GM19035 (cell line): ENCODE results near the gene TGFBR3L.
A peak's percentile ranks its signal among the peaks of the same experiment; 100 is the strongest.
"Not testable (repeated sequence)": the region's sequence is repeated elsewhere in the genome, so short reads cannot be mapped to it uniquely, and the experiment has no call there.

Experiments
- ATAC-seq: cut with Tn5 transposase; IDR thresholded peaks from one replicate; pipeline ENCODE4 v1.9.1; 2021; ENCODE audit not compliant: unreplicated experiment

The TGFBR3L gene

GRCh38 chr19:7916103-7916954 lies 1.7 kb downstream of the TGFBR3L start:
- ATAC-seq, result no peak

- no peak for ATAC-seq
Observed at GRCh38 chr19:7916955-7917266, 2.3 kb downstream of the TGFBR3L start.

- no peak for ATAC-seq
Observed at GRCh38 chr19:7917267-7918061, 2.8 kb downstream of the TGFBR3L start.

GRCh38 chr19:7918062-7918614 lies 3.5 kb downstream of the TGFBR3L start:
- ATAC-seq, result not testable (repeated sequence)

- no peak for ATAC-seq
Observed at GRCh38 chr19:7918615-7919421, 4.2 kb downstream of the TGFBR3L start.

GRCh38 chr19:7919610-7920518 lies 5.2 kb downstream of the TGFBR3L start, which contains the start of gene SNAPC2:
TSS of gene SNAPC2 (plus strand) at chr19:7920338. CDS start at chr19:7920367, 29 bp downstream.
- peak; percentile 63 for ATAC-seq

GRCh38 chr19:7920519-7921301 lies 6.1 kb downstream of the TGFBR3L start:
- ATAC-seq, result peak; percentile 40

- no peak for ATAC-seq
Observed at GRCh38 chr19:7921302-7921966, 6.8 kb downstream of the TGFBR3L start.

GRCh38 chr19:7921967-7922835 lies 7.6 kb downstream of the TGFBR3L start:
- ATAC-seq, result no peak

- no peak for ATAC-seq
Observed at GRCh38 chr19:7922836-7923195, 8.2 kb downstream of the TGFBR3L start.

GRCh38 chr19:7923295-7924191 lies 8.9 kb downstream of the TGFBR3L start:
- ATAC-seq, result no peak

- no peak for ATAC-seq
Observed at GRCh38 chr19:7924241-7924640, 9.6 kb downstream of the TGFBR3L start.

GRCh38 chr19:7924651-7925170 lies 10.1 kb downstream of the TGFBR3L start:
- no peak for ATAC-seq

- no peak for ATAC-seq
Observed at GRCh38 chr19:7925171-7925851, 10.7 kb downstream of the TGFBR3L start.

- no peak for ATAC-seq
Observed at GRCh38 chr19:7926021-7926726, 11.5 kb downstream of the TGFBR3L start, which contains the start of gene CTXN1. TSS of gene CTXN1 (minus strand) at chr19:7926135. CDS start at chr19:7925538, 597 bp downstream.
